Non-pigmented ciliary epithelial cell (primary cell): ENCODE measurements around the gene GGT7.
"Not testable (repeated sequence)": the region's sequence is repeated elsewhere in the genome, so short reads cannot be mapped to it uniquely, and the experiment has no call there.

Experiments used
- DNase-seq: peaks from one replicate; pipeline ENCODE4 v3.0.0-alpha.2; 2010; ENCODE audit warnings: low read depth

The GGT7 gene

GRCh38 chr20:34843421-34843820, 29.2 kb downstream of the GGT7 start:
- no peak for DNase-seq

- no peak for DNase-seq
These were observed 30.5 kb downstream of the GGT7 start for GRCh38 chr20:34842143-34842542.

GRCh38 chr20:34834459-34834893, 38.2 kb downstream of the GGT7 start:
- DNase-seq: no peak

- DNase-seq: no peak
These were observed 40.7 kb downstream of the GGT7 start for GRCh38 chr20:34831936-34832335.

- no peak for DNase-seq
These were observed 43.5 kb downstream of the GGT7 start for GRCh38 chr20:34829191-34829590.

GRCh38 chr20:34825530-34826362, 46.9 kb downstream of the GGT7 start, which contains the start of gene NCOA6:
NCOA6 (minus strand) TSS chr20:34825651; CDS start chr20:34782355, 43,296 bp downstream.
- no peak for DNase-seq

- DNase-seq: no peak
These were observed 47.7 kb downstream of the GGT7 start for GRCh38 chr20:34824806-34825529.

- DNase-seq: no peak
These were observed 48.2 kb downstream of the GGT7 start for GRCh38 chr20:34824452-34824805.

- DNase-seq: no peak
These were observed 48.6 kb downstream of the GGT7 start for GRCh38 chr20:34824026-34824425.

GRCh38 chr20:34820805-34821578, 51.7 kb downstream of the GGT7 start:
- no peak for DNase-seq

GRCh38 chr20:34817801-34818200, 54.9 kb downstream of the GGT7 start:
- no peak for DNase-seq

GRCh38 chr20:34817072-34817471, 55.6 kb downstream of the GGT7 start:
- DNase-seq: no peak

- no peak for DNase-seq
These were observed 57.0 kb downstream of the GGT7 start for GRCh38 chr20:34815636-34816035.

GRCh38 chr20:34808583-34808982, 64.1 kb downstream of the GGT7 start:
- no peak for DNase-seq

- DNase-seq: not testable (repeated sequence)
These were observed 64.7 kb downstream of the GGT7 start for GRCh38 chr20:34807944-34808465.

- DNase-seq: no peak
These were observed 66.4 kb downstream of the GGT7 start for GRCh38 chr20:34806255-34806654.

GRCh38 chr20:34798871-34799270, 73.8 kb downstream of the GGT7 start:
- no peak for DNase-seq

- no peak for DNase-seq
These were observed 74.3 kb downstream of the GGT7 start for GRCh38 chr20:34798328-34798727.

- DNase-seq: no peak
These were observed 75.4 kb downstream of the GGT7 start for GRCh38 chr20:34797012-34797995.
